H9 (cell line): ENCODE measurements around the gene LIMK2. TPM values are rescaled to one million over a fixed set of nuclear protein-coding genes. Genes with fewer than 3 reads are reported as not detected.

Source experiments
- DNase-seq: peaks from one replicate; pipeline ENCODE4 v3.0.0-alpha.2; 2017
- H2AFZ ChIP-seq: one replicate; pipeline ENCODE4 v1.6.1; 2013; ENCODE audit warnings: mild to moderate bottlenecking, low read length, control low read depth, moderate library complexity
- H2AK5ac ChIP-seq: 2 replicates; pipeline ENCODE4 v1.6.1; 2013; ENCODE audit warnings: low read length, control low read depth, mixed read lengths; ENCODE audit not compliant: insufficient read length
- H2BK120ac ChIP-seq: one replicate; pipeline ENCODE4 v1.6.1; 2013; ENCODE audit warnings: low read depth, mild to moderate bottlenecking, low read length, control low read depth, inconsistent platforms; ENCODE audit not compliant: poor library complexity, severe bottlenecking
- H2BK12ac ChIP-seq: 2 replicates; pipeline ENCODE4 v1.6.1; 2013; ENCODE audit warnings: low read length, control low read depth, mixed read lengths, low read depth; ENCODE audit not compliant: insufficient read length
- H2BK15ac ChIP-seq: 2 replicates; pipeline ENCODE4 v1.6.1; 2013; ENCODE audit warnings: low read depth, low read length, control low read depth
- H2BK20ac ChIP-seq: one replicate; pipeline ENCODE4 v1.6.1; 2013; ENCODE audit warnings: low read depth, mild to moderate bottlenecking, low read length, control low read depth, inconsistent platforms; ENCODE audit not compliant: poor library complexity, severe bottlenecking
- H2BK5ac ChIP-seq: 2 replicates; pipeline ENCODE4 v1.6.1; 2013; ENCODE audit warnings: low read length, control low read depth, mixed read lengths; ENCODE audit not compliant: insufficient read length
- H3K14ac ChIP-seq: 2 replicates; pipeline ENCODE4 v1.6.1; 2013; ENCODE audit warnings: low read length, control low read depth; ENCODE audit not compliant: insufficient read depth
- H3K18ac ChIP-seq: 2 replicates; pipeline ENCODE4 v1.6.1; 2013; ENCODE audit warnings: low read depth, mild to moderate bottlenecking, mixed read lengths, low read length, control low read depth; ENCODE audit not compliant: insufficient read length
- H3K23ac ChIP-seq: 2 replicates; pipeline ENCODE4 v1.6.1; 2013; ENCODE audit warnings: low read length, control low read depth, mixed read lengths, low read depth; ENCODE audit not compliant: insufficient read length
- H3K23me2 ChIP-seq: 2 replicates; pipeline ENCODE4 v1.6.1; 2013; ENCODE audit warnings: low read depth, mild to moderate bottlenecking, mixed read lengths, low read length, control low read depth; ENCODE audit not compliant: insufficient read length, poor library complexity, severe bottlenecking
- H3K27ac ChIP-seq: 2 replicates; pipeline ENCODE4 v1.5.1; 2013; ENCODE audit warnings: low read length, control low read depth, mixed read lengths, low read depth; ENCODE audit not compliant: insufficient read length
- H3K27me3 ChIP-seq: 2 replicates; pipeline ENCODE4 v1.6.1; 2013; ENCODE audit warnings: low read length, control low read depth, inconsistent platforms; ENCODE audit not compliant: insufficient read depth
- H3K4ac ChIP-seq: 2 replicates; pipeline ENCODE4 v1.6.1; 2013; ENCODE audit warnings: low read depth, mild to moderate bottlenecking, control low read depth, inconsistent platforms, low read length, moderate library complexity
- H3K4me1 ChIP-seq: 2 replicates; pipeline ENCODE4 v1.6.1; 2013; ENCODE audit warnings: low read length, control low read depth, inconsistent platforms; ENCODE audit not compliant: insufficient read depth
- H3K4me2 ChIP-seq: 2 replicates; pipeline ENCODE4 v1.6.1; 2013; ENCODE audit warnings: low read length, control low read depth, mixed read lengths; ENCODE audit not compliant: insufficient read length, insufficient read depth
- H3K56ac ChIP-seq: 2 replicates; pipeline ENCODE4 v1.6.1; 2013; ENCODE audit warnings: low read depth, mild to moderate bottlenecking, mixed read lengths, low read length, control low read depth; ENCODE audit not compliant: insufficient read length
- H3K79me1 ChIP-seq: 2 replicates; pipeline ENCODE4 v1.6.1; 2013; ENCODE audit warnings: low read depth, mild to moderate bottlenecking, moderate library complexity, low read length, control low read depth, inconsistent platforms; ENCODE audit not compliant: insufficient read depth, poor library complexity, severe bottlenecking
- H3K79me2 ChIP-seq: 2 replicates; pipeline ENCODE4 v1.6.1; 2013; ENCODE audit warnings: low read length, control low read depth, inconsistent platforms; ENCODE audit not compliant: insufficient read depth
- H3K9ac ChIP-seq: 2 replicates; pipeline ENCODE4 v1.6.1; 2013; ENCODE audit warnings: low read length, control low read depth, mixed read lengths; ENCODE audit not compliant: insufficient read length; ENCODE audit errors: extremely low read depth
- H3K9me3 ChIP-seq: one replicate; pipeline ENCODE4 v1.6.1; 2013; ENCODE audit warnings: low read depth, low read length, inconsistent platforms; ENCODE audit not compliant: control insufficient read depth
- H3T11ph ChIP-seq: one replicate; pipeline ENCODE4 v1.6.1; 2013; ENCODE audit warnings: mild to moderate bottlenecking, low read length, control low read depth, inconsistent platforms
- H4K20me1 ChIP-seq: one replicate; pipeline ENCODE4 v1.6.1; 2013; ENCODE audit not compliant: control insufficient read depth, insufficient read length, insufficient read depth
- H4K5ac ChIP-seq: 2 replicates; pipeline ENCODE4 v1.6.1; 2013; ENCODE audit warnings: low read depth, mild to moderate bottlenecking, mixed read lengths, low read length, control low read depth; ENCODE audit not compliant: insufficient read length
- H4K8ac ChIP-seq: replicated peaks from 2 replicates; pipeline ENCODE4 v1.6.1; 2013; ENCODE audit warnings: low read length, control low read depth, mixed read lengths, low read depth; ENCODE audit not compliant: insufficient read length
- H4K91ac ChIP-seq: 2 replicates; pipeline ENCODE4 v1.6.1; 2013; ENCODE audit warnings: low read depth, mild to moderate bottlenecking, moderate library complexity, mixed read lengths, low read length, control low read depth; ENCODE audit not compliant: insufficient read length
- H3K27ac Mint-ChIP-seq, 3 experiments: 2 replicates in 2 of 3; 3 replicates in 1 of 3; pipeline ENCODE4 v1.8.0; 2020 to 2021; ENCODE audit warnings: mixed read lengths in 3 of 3, mild to moderate bottlenecking in 1 of 3, moderate library complexity in 1 of 3
- H3K27me3 Mint-ChIP-seq: 2 replicates; pipeline ENCODE4 v1.8.0; 2021; ENCODE audit warnings: low read depth, mild to moderate bottlenecking, moderate library complexity, mixed read lengths
- H3K36me3 Mint-ChIP-seq, 3 experiments: 2 replicates in 2 of 3; 3 replicates in 1 of 3; pipeline ENCODE4 v1.8.0; 2020 to 2021; ENCODE audit warnings: low read depth in 3 of 3, mixed read lengths in 3 of 3; ENCODE audit not compliant: insufficient read depth in 1 of 3
- H3K4me1 Mint-ChIP-seq, 2 experiments: 2 replicates each; pipeline ENCODE4 v1.8.0; 2020; ENCODE audit warnings: mixed read lengths in 2 of 2
- H3K4me3 Mint-ChIP-seq, 2 experiments: 2 replicates in 1 of 2; 3 replicates in 1 of 2; pipeline ENCODE4 v1.8.0; 2020 to 2021; ENCODE audit warnings: mild to moderate bottlenecking in 2 of 2, mixed read lengths in 2 of 2, moderate library complexity in 1 of 2
- H3K9me3 Mint-ChIP-seq, 2 experiments: 2 replicates in 1 of 2; 3 replicates in 1 of 2; pipeline ENCODE4 v1.8.0; 2020; ENCODE audit warnings: mild to moderate bottlenecking in 2 of 2, mixed read lengths in 2 of 2, moderate library complexity in 1 of 2
- CTCF ChIP-seq: fragments of 200-600 bp; sonication (generic); conservative IDR thresholded peaks from 3 replicates; pipeline ENCODE4 v1.8.0; 2021; ENCODE audit warnings: antibody characterized with exemption, mild to moderate bottlenecking
- WGBS: extraction: QIAGEN DNeasy Blood & Tissue Kit; methylation state at CpG from one replicate; pipeline ENCODE4 v1.1.7; 2013; ENCODE audit warnings: missing lambda C conversion rate, low lambda C conversion rate, mixed read lengths; ENCODE audit not compliant: insufficient read length; ENCODE audit errors: extremely low coverage; 5-methylcytosine and 5-hydroxymethylcytosine counted together
- long read RNA-seq: library from polyadenylated mRNA; unstranded; transcript quantifications from one replicate; pipeline ENCODE4 v2.0.0, GENCODE V29; 2020
- total RNA-seq: library from RNA; stranded (reverse); gene quantifications from 2 replicates; pipeline ENCODE4 v1.2.1, GENCODE V29; 2021

Gene LIMK2
- 50.5 and 51.3 TPM in 2 replicates for total RNA-seq
- long read RNA-seq, transcript LIMK2-206 (3 exons, 1,042 nt): minor isoform, 11 of 484 reads
- long read RNA-seq, transcript LIMK2-201 (16 exons, 3,670 nt): major isoform, 230 of 484 reads
- long read RNA-seq, transcript LIMK2-204 (15 exons, 2,657 nt): minor isoform, 7 of 484 reads
- long read RNA-seq, transcript LIMK2-202 (15 exons, 3,462 nt): minor isoform, 8 of 484 reads
- long read RNA-seq, partial matches to known transcripts: 34 of 484 reads
- long read RNA-seq, other reads (novel, unspliced or antisense): 194 of 484 reads

DNA sequence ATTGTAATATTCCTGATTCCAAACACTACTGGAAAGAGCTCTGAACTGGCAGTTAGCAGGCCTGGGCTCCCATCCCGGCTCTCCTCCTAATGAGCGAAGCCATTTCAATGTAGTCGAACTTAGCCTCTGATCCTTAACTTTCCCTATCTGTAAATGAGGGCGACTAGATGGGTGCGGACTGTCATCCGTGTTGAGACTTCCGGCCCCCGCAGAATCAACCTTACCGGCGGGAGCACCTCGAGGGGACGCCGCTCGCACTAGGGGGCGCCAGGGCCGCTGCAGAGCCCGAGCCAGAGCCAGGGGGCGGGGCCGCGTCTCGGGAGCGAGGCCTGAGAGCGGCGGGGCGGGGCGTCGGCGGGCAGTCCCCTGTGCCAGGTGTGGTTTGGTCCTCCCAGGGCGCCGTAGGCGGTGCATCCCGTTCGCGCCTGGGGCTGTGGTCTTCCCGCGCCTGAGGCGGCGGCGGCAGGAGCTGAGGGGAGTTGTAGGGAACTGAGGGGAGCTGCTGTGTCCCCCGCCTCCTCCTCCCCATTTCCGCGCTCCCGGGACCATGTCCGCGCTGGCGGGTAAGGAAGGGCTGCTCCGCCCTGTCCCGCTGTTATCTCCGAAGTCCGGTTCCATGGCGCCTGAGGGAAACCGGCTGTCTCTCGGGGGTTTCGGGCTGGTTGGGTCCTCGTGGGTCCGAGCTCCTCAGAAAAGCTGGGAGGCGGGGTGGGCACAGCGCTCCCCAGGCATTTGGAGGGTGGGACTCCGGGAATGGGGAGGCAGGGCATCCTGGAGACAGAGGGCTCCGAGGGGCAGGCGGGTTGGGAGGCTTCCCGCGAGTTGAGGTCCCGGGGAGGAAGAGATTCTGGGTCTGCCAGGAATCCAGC is at the start of gene LIMK2:
LIMK2 (plus strand) TSS at position 437 of the 869 bp plus-strand sequence; CDS start at position 548, 111 bp downstream.
- peak; percentile 83 for TF ChIP-seq CTCF
- H3K23ac ChIP-seq: no peak within 1 kb of the TSS
- peaks cover 16% of the 10 kb centered on the region in 2 experiments for H3K4me1 Mint-ChIP-seq
- H2AK5ac ChIP-seq: no peak within 1 kb of the TSS
- H3K9me3 Mint-ChIP-seq: no peaks in the 10 kb centered on the region
- H3K27ac Mint-ChIP-seq: peak within 1 kb of the TSS in 2 of 3 experiments; percentile 15 to 89; a peak in 4 of 7 replicates
- no peak within 1 kb of the TSS for H2BK120ac ChIP-seq
- H3K4ac ChIP-seq: no peak within 1 kb of the TSS
- H3K9ac ChIP-seq: peak within 1 kb of the TSS; percentile 65
- no peak within 1 kb of the TSS for H2BK15ac ChIP-seq
- peaks cover 3% of the 10 kb centered on the region for H3K79me1 ChIP-seq
- peaks cover 1% of the 10 kb centered on the region; the same call in 1 of the 2 replicates for H3K27me3 Mint-ChIP-seq
- H2AFZ ChIP-seq: peak within 1 kb of the TSS; percentile 79
- peak within 1 kb of the TSS; percentile 37 for H3K4me2 ChIP-seq
- no peak within 1 kb of the TSS for H2BK20ac ChIP-seq
- no peak within 1 kb of the TSS for H4K8ac ChIP-seq
- peak within 1 kb of the TSS; percentile 76 for H3K18ac ChIP-seq
- no peak within 1 kb of the TSS for H3T11ph ChIP-seq
- H3K9me3 ChIP-seq: no peaks in the 10 kb centered on the region
- peaks cover 0 to 6% (median 5%) of the 10 kb centered on the region in 3 experiments; a peak in 1 of 7 replicates for H3K36me3 Mint-ChIP-seq
- H3K14ac ChIP-seq: peak within 1 kb of the TSS; percentile 80
- H3K27me3 ChIP-seq: no peaks in the 10 kb centered on the region
- H4K91ac ChIP-seq: no peak within 1 kb of the TSS
- H3K27ac ChIP-seq: no peak within 1 kb of the TSS
- peak; percentile 97 for DNase-seq
- no peak within 1 kb of the TSS for H3K56ac ChIP-seq
- no peaks in the 10 kb centered on the region for H4K20me1 ChIP-seq
- no peak within 1 kb of the TSS for H2BK12ac ChIP-seq
- H3K79me2 ChIP-seq: peaks cover 2% of the 10 kb centered on the region; the same call in 1 of the 2 replicates
- H3K4me1 ChIP-seq: no peaks in the 10 kb centered on the region
- no peak within 1 kb of the TSS for H4K5ac ChIP-seq
- no peak within 1 kb of the TSS for H2BK5ac ChIP-seq
- peak within 1 kb of the TSS; percentile 92 to 93 for H3K4me3 Mint-ChIP-seq
- peaks cover 6% of the 10 kb centered on the region for H3K23me2 ChIP-seq
- WGBS: no CpG with 5 or more reads among the region's 64 CpGs
